Gastrocnemius medialis (tissue), 4 donors: ENCODE data around the gene CYP3A5. TPM values are rescaled to one million over a fixed set of nuclear protein-coding genes. Genes with fewer than 3 reads are reported as not detected.

Experiments used
- ATAC-seq, 2 donors: fragments of 150-250 bp; one replicate each; pipeline ENCODE4 v1.9.1; 2016
- DNase-seq, 2 donors: peaks; one replicate each; pipeline ENCODE4 v3.0.0-alpha.2; 2019
- H3K27ac ChIP-seq, 4 donors: fragments of 200-600 bp; sonication (generic); 1 replicate in 1 of 4; 2 replicates in 3 of 4; pipeline ENCODE4 v1.5.1; 2016 to 2018; ENCODE audit warnings: mild to moderate bottlenecking in 2 of 4, moderate library complexity in 1 of 4
- H3K27me3 ChIP-seq, 3 donors: fragments of 200-600 bp; sonication (generic) in 2 of 3; 1 replicate in 1 of 3; 2 replicates in 2 of 3; pipeline versions ENCODE4 v1.5.1 to v1.6.0; 2016 to 2019; ENCODE audit warnings: mild to moderate bottlenecking in 1 of 3, moderate library complexity in 1 of 3
- H3K36me3 ChIP-seq, 2 donors: fragments of 200-600 bp; sonication (generic) in 1 of 2; one replicate each; pipeline ENCODE4 v1.5.1; 2017 to 2018
- H3K4me1 ChIP-seq, 2 donors: fragments of 200-600 bp; sonication (generic) in 1 of 2; one replicate each; pipeline ENCODE4 v1.5.1; 2016 to 2017; ENCODE audit warnings: mild to moderate bottlenecking in 2 of 2
- H3K4me3 ChIP-seq, 4 donors: fragments of 200-600 bp; sonication (generic) in 3 of 4; 1 replicate in 1 of 4; 2 replicates in 3 of 4; pipeline ENCODE4 v1.5.1; 2016 to 2019; ENCODE audit warnings: mild to moderate bottlenecking in 2 of 4
- H3K9me3 ChIP-seq, 3 donors: fragments of 200-600 bp; sonication (generic) in 2 of 3; 1 replicate in 1 of 3; 2 replicates in 2 of 3; pipeline ENCODE4 v1.5.1; 2016 to 2019
- CTCF ChIP-seq, 5 experiments: fragments of 450-650 bp in 3 of 5; fragments of 200-600 bp in 2 of 5; sonication (generic) in 2 of 5; IDR thresholded peaks in 4 of 5; conservative IDR thresholded peaks in 1 of 5; 1 replicate in 4 of 5; 2 replicates in 1 of 5; pipeline ENCODE4 v1.5.1; 2016 to 2019; ENCODE audit warnings: antibody characterized with exemption in 5 of 5, mild to moderate bottlenecking in 3 of 5, moderate library complexity in 3 of 5
- POLR2A ChIP-seq, 2 donors: fragments of 450-650 bp; IDR thresholded peaks; one replicate each; pipeline ENCODE4 v1.6.1; 2017; ENCODE audit warnings: antibody characterized with exemption in 2 of 2, mild to moderate bottlenecking in 2 of 2, moderate library complexity in 2 of 2
- in situ Hi-C, 4 donors: fragments of 200-750 bp; cut with MboI; loops; one replicate each; pipeline versions ENCODE4 v1.15.0 to v1.8.0; 2017; ENCODE audit warnings: low sequenced_read_pairs in 4 of 4
- intact Hi-C: fragments of 100-400 bp; cut with DNase I; formaldehyde crosslinking; loops from one replicate; pipeline ENCODE4 v1.15.1; 2023; ENCODE audit warnings: low total_unique reads
- total RNA-seq, 4 donors: library from RNA; depleted of rRNA; stranded (reverse); fragments of >200 nt; gene quantifications; one replicate each; pipeline versions ENCODE4 v1.1.0 to v1.2.3, GENCODE V29; 2016

CYP3A5 gene
- total RNA-seq, 4 donors from 2014 or later: 0.70 to 9.2 (median 1.8) TPM; not detected in 1

- Histone ChIP-seq H3K27ac (no peak overlapping the region), H3K9me3 (no peaks in the 10 kb centered on the region), H3K27me3 (no peaks in the 10 kb centered on the region), H3K4me3 (no peak overlapping the region), H3K4me1 (no peaks in the 10 kb centered on the region), H3K36me3 (no peaks in the 10 kb centered on the region)
- intact Hi-C loops (no loop called here), in situ Hi-C loops (no loop called here)
- DNase-seq (no peak), ATAC-seq (no peak)
- no peak for TF ChIP-seq CTCF (IDR thresholded peaks at IDR 0.05 in 4 of 5, conservative IDR thresholded peaks at IDR 0.05 in 1 of 5)
- TF ChIP-seq POLR2A (IDR thresholded peaks at IDR 0.05): no peak
Observed at GRCh38 chr7:99652671-99653070, 27.1 kb downstream of the CYP3A5 start.

- Histone ChIP-seq H3K9me3 (no peaks in the 10 kb centered on the region), H3K27me3 (no peaks in the 10 kb centered on the region), H3K4me3 (no peak overlapping the region), H3K27ac (no peak overlapping the region), H3K4me1 (no peaks in the 10 kb centered on the region), H3K36me3 (no peaks in the 10 kb centered on the region)
- DNase-seq (no peak), ATAC-seq (no peak)
- in situ Hi-C loops: no loop called here
- TF ChIP-seq CTCF (IDR thresholded peaks at IDR 0.05 in 4 of 5, conservative IDR thresholded peaks at IDR 0.05 in 1 of 5) (no peak), POLR2A (IDR thresholded peaks at IDR 0.05) (no peak)
- intact Hi-C loops: no loop called here
Observed at GRCh38 chr7:99651290-99651689, 28.5 kb downstream of the CYP3A5 start.

- H3K27me3 ChIP-seq: no peaks in the 10 kb centered on the region
- no peak for DNase-seq
- in situ Hi-C loops: loop anchor here in 1 of 4 donors (25.0 kb wide), 1 partner anchor 188 kb away; the partner anchor contains the start of gene CYP3A43
Observed at GRCh38 chr7:99648843-99649242, 31.0 kb downstream of the CYP3A5 start.

GRCh38 chr7:99645590-99645989 lies 34.2 kb downstream of the CYP3A5 start:
- in situ Hi-C loops: loop anchor here in 1 of 4 donors (25.0 kb wide), 1 partner anchor 192 kb away; the partner anchor contains the start of gene CYP3A43
- TF ChIP-seq POLR2A (IDR thresholded peaks at IDR 0.05): no peak
- no peak for TF ChIP-seq CTCF (IDR thresholded peaks at IDR 0.05 in 4 of 5, conservative IDR thresholded peaks at IDR 0.05 in 1 of 5)
- no peak for DNase-seq
- Histone ChIP-seq H3K4me3 (no peak overlapping the region), H3K36me3 (no peaks in the 10 kb centered on the region), H3K27me3 (no peaks in the 10 kb centered on the region), H3K9me3 (no peaks in the 10 kb centered on the region), H3K27ac (no peak overlapping the region), H3K4me1 (no peaks in the 10 kb centered on the region)
- no peak for ATAC-seq
- intact Hi-C loops: no loop called here

More at GRCh38 chr7:99648843-99649242, 31.0 kb downstream of the CYP3A5 start:
- intact Hi-C loops: no loop called here
- no peak overlapping the region for H3K4me3 ChIP-seq
- TF ChIP-seq POLR2A (IDR thresholded peaks at IDR 0.05): no peak
- no peak for TF ChIP-seq CTCF (IDR thresholded peaks at IDR 0.05 in 4 of 5, conservative IDR thresholded peaks at IDR 0.05 in 1 of 5)
- ATAC-seq: no peak
- no peaks in the 10 kb centered on the region for H3K36me3 ChIP-seq
- no peak overlapping the region for H3K27ac ChIP-seq
- no peaks in the 10 kb centered on the region for H3K4me1 ChIP-seq
- H3K9me3 ChIP-seq: no peaks in the 10 kb centered on the region

GRCh38 chr7:99644431-99644830 lies 35.4 kb downstream of the CYP3A5 start:
- TF ChIP-seq CTCF (IDR thresholded peaks at IDR 0.05 in 4 of 5, conservative IDR thresholded peaks at IDR 0.05 in 1 of 5) (no peak), POLR2A (IDR thresholded peaks at IDR 0.05) (no peak)
- Histone ChIP-seq H3K36me3 (no peaks in the 10 kb centered on the region), H3K4me1 (no peaks in the 10 kb centered on the region), H3K4me3 (no peak overlapping the region), H3K27me3 (no peaks in the 10 kb centered on the region), H3K9me3 (no peaks in the 10 kb centered on the region), H3K27ac (no peak overlapping the region)
- in situ Hi-C loops (loop anchor here in 1 of 4 donors (25.0 kb wide), 1 partner anchor 193 kb away; the partner anchor contains the start of gene CYP3A43), intact Hi-C loops (no loop called here)
- ATAC-seq: no peak
- DNase-seq: no peak
